BJ (cell line): ENCODE data around the gene HAT1. TPM values are rescaled to one million over a fixed set of nuclear protein-coding genes. Genes with fewer than 3 reads are reported as not detected.

Experiments used
- CTCF ChIA-PET: fragments of 350-600 bp; formaldehyde crosslinking; extraction: SDS; loops from one replicate; lab custom pipeline; 2021; ENCODE audit warnings: antibody characterized with exemption, inconsistent platforms; lab: Yijun Ruan, JAX
- POLR2A ChIA-PET: fragments of 300-600 bp; sonication (Branson Sonifier 250); formaldehyde crosslinking; extraction: SDS; loops from one replicate; lab custom pipeline; 2021; ENCODE audit warnings: antibody characterized with exemption; lab: Charles Lee
- DNase-seq: peaks from one replicate; pipeline ENCODE4 v3.0.0-alpha.2; 2011; ENCODE audit warnings: low read depth
- H3K27me3 ChIP-seq: 2 replicates; pipeline ENCODE4 v1.6.0; 2011; ENCODE audit warnings: low read length; ENCODE audit not compliant: control insufficient read depth, insufficient read depth
- H3K36me3 ChIP-seq: 2 replicates; pipeline ENCODE4 v1.5.1; 2011; ENCODE audit warnings: low read length; ENCODE audit not compliant: control insufficient read depth, insufficient read depth
- H3K4me3 ChIP-seq: 2 replicates; pipeline ENCODE4 v1.5.1; 2011; ENCODE audit warnings: low read depth, mild to moderate bottlenecking, control low read depth, low read length
- polyA plus RNA-seq: library from polyadenylated mRNA; depleted of rRNA; stranded (reverse); fragments of >200 nt; gene quantifications from 2 replicates; pipeline ENCODE4 v1.2.3, GENCODE V29; 2011
- TF ChIP-seq, protein P1 (sequence below): IDR thresholded peaks from 2 replicates; pipeline ENCODE4 v1.5.1; 2011; ENCODE audit warnings: low read depth, mild to moderate bottlenecking, control low read depth, inconsistent platforms, low read length, moderate library complexity; ENCODE audit not compliant: insufficient read depth

The HAT1 gene
- polyA plus RNA-seq, 1 experiment: 19.9 TPM

DNA sequence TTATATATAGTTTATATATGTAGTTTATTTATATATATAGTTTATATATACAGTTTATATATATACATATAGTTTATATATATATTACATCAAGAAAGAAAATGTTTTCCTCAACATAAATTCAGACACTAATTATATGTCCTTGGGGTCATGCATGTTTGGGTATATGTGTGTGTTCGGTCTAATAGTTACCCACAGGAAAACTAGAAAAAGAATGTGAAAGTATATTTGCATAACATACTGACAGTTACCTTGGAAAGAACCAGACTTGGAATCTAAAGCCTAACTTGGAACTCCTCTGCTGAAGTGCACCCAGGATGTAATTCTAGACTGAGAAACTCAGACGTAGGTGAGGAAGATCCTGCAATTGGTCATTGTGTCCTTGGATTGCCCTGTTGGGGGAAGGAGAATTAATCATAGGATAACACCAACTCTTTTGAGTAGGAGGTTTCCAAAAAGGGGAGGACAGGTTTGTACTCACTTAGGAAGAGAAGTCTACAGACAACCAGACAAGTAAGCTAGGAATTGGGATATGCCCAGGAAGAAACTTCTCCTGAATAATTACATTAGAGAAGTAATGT lies 19.3 kb upstream of the HAT1 start:
- ChIA-PET POLR2A (no interaction called here), CTCF (no interaction called here)
- DNase-seq: no peak
- Histone ChIP-seq H3K4me3 (no peak overlapping the region), H3K27me3 (peaks cover 4% of the 10 kb centered on the region; the same call in 1 of the 2 replicates), H3K36me3 (no peaks in the 10 kb centered on the region)
- TF ChIP-seq, protein P1, sequence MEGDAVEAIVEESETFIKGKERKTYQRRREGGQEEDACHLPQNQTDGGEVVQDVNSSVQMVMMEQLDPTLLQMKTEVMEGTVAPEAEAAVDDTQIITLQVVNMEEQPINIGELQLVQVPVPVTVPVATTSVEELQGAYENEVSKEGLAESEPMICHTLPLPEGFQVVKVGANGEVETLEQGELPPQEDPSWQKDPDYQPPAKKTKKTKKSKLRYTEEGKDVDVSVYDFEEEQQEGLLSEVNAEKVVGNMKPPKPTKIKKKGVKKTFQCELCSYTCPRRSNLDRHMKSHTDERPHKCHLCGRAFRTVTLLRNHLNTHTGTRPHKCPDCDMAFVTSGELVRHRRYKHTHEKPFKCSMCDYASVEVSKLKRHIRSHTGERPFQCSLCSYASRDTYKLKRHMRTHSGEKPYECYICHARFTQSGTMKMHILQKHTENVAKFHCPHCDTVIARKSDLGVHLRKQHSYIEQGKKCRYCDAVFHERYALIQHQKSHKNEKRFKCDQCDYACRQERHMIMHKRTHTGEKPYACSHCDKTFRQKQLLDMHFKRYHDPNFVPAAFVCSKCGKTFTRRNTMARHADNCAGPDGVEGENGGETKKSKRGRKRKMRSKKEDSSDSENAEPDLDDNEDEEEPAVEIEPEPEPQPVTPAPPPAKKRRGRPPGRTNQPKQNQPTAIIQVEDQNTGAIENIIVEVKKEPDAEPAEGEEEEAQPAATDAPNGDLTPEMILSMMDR: no peak

DNA sequence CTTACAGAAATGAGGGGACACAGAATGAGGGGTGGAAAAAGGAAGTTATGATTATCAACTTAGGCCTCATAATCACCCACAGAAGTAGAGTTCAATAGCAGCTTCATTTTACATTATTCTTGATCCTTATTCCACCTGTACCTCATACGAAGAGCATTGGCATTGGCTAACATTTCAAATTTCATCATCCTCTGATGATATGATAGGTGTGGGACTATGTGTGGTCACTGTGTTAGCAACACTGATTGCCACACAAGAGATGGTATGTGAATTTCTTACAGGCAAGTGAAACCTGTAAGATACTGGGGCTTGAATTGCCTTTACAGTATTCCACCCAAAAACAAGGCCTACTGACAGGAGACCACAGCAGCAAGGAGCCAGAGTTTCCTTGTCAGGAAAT lies 14.0 kb upstream of the HAT1 start:
- ChIA-PET CTCF (no interaction called here), POLR2A (no interaction called here)
- DNase-seq: no peak
- Histone ChIP-seq H3K27me3 (peaks cover 4% of the 10 kb centered on the region; the same call in 1 of the 2 replicates), H3K4me3 (no peak overlapping the region), H3K36me3 (no peaks in the 10 kb centered on the region)
- TF ChIP-seq, protein P1: no peak

DNA sequence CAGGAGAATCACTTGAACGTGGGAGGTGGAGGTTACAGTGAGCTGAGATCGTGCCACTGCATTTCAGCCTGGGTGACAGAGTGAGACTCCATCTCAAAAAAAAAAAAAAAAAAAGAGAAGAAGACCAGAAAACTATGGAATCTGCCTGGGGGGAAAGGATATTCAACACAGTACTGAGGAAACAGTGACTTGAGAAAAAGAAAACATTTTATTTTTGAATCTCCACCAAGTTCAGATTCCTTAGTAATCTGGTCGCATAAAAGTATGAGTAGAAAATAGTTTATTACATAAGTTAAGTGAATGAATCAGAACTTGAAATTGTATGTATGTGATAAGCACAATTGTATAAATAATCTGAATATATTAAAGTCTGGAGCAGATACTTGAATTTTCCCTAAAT lies 13.0 kb upstream of the HAT1 start:
- Histone ChIP-seq H3K27me3 (no peaks in the 10 kb centered on the region), H3K4me3 (no peak overlapping the region), H3K36me3 (no peaks in the 10 kb centered on the region)
- TF ChIP-seq, protein P1: no peak
- ChIA-PET CTCF (no interaction called here), POLR2A (no interaction called here)
- no peak for DNase-seq

DNA sequence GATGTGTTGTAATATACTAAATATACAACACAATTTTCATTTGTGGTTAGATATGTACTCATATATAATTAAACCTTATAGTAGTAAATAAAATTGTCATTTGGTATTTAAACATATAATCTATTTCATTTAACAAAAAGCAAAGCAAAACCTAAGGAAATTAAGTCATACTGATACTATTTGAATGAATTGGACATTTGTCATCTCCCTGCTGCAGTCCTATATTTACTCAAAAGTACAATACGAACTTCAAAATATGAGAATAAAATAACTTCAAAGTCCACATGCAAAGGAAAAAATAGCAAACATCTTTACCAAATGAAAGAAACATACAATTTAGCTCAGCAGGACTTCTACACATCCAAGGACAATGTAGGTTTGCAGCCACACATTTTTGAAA lies 11.8 kb upstream of the HAT1 start:
- DNase-seq: no peak
- CTCF ChIA-PET: no interaction called here
- TF ChIP-seq, protein P1: no peak
- Histone ChIP-seq H3K27me3 (no peaks in the 10 kb centered on the region), H3K4me3 (no peak overlapping the region), H3K36me3 (no peaks in the 10 kb centered on the region)
- POLR2A ChIA-PET: no interaction called here

DNA sequence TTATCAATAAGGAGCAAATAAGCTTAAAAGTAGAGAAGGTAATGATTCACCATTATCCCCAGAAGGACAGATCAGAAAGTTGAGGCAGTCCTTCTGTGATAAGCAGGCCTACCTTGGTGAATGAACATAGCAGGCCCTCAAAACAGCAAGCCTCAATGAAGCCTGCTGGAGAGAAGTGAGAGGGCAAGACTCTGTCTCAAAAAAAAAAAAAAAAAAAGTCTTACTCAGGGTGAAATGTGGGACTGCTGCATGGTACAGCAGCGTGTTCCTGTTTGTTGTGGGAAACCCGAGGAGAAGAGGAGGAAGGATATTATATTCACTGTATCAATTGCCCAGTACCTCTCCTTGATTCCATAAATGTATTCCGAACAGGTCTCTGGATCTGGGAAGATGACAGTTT lies 8.7 kb upstream of the HAT1 start:
- Histone ChIP-seq H3K27me3 (no peaks in the 10 kb centered on the region), H3K36me3 (no peaks in the 10 kb centered on the region), H3K4me3 (no peak overlapping the region)
- ChIA-PET POLR2A (no interaction called here), CTCF (interaction anchor here (1.0 kb wide), 1 partner anchor 8 kb away, joined by 3 read pairs; no protein-coding TSS in a partner anchor)
- TF ChIP-seq, protein P1: no peak
- DNase-seq: no peak
